HG03460 (cell line): ENCODE results near the gene CPEB1.

ENCODE experiments used
- ATAC-seq: cut with Tn5 transposase; IDR thresholded peaks from one replicate; pipeline ENCODE4 v1.9.1; 2021; ENCODE audit not compliant: unreplicated experiment

Gene CPEB1

DNA sequence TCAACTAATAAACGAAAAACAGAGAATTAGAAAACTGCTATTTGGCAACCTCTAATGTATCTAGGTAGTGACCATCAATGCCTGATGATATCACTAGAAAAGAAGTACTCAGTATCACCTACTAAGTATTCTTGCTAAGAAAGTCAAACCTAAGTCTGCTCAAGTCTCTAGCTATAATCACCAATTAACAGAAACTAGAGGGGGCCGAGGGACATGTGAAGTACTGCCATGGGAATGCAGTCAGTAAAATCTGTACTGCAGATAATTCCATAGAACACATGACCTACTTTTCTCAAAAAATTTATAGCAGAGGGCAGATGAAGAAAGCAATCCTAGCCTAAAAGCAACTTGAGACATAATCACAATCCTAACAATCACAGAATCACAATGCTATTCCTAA, 51.4 kb downstream of the CPEB1 start:
- ATAC-seq, result no peak

DNA sequence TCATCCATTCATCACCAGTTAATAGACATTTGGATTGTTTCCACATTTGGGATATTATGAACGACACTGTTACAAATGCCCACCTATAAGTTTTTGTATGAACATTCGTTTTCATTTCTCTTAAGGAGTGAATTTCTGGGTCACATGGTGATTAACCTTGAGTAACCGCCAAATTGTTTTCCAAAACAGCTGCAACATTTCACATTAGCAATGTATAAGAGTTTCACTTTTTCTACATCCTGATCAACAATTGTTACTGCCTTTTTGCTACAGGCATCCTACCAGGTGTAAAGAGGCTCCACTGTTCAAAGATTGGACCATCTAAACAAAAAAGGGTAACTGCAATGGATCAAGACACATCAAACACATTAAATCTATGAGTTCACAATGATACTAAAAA, 52.0 kb downstream of the CPEB1 start:
- no peak for ATAC-seq

DNA sequence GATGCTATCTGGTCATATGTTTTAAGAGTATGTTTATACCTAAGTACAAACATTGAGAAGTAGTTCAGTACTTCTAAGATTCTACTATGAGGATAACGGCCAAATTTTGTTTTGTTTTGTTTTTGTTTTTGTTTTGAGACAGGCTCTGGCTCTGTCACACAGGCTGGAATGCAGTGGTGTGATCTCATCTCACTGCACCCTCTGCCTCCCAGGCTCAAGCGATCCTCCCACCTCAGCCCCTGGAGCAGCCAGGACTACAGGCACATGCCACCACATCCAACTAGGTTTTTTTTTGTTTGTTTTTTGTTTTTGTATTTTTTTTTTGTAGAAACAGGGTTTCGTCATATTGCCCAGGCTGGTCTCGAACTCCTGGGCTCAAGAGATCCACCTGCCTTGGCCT, 59.4 kb downstream of the CPEB1 start:
- ATAC-seq, result no peak

DNA sequence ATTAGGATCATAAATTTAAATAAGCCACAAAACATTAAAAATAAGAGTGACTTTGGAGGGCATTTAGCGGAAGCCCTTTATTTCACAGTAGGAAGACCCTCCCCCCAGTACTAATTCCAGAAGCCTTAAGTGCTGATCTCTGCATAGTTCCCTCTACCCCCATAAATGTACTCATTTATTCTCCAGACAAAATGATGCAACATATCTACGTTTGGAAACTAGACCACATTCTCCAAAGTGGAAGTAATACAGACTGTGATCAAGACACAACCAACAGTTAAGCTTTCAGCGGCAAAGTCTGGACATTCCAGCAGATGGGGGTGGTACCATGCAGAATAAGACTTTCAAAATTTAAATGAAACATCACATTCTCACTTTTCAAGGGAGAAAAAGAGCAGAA, 62.1 kb downstream of the CPEB1 start:
- no peak for ATAC-seq

DNA sequence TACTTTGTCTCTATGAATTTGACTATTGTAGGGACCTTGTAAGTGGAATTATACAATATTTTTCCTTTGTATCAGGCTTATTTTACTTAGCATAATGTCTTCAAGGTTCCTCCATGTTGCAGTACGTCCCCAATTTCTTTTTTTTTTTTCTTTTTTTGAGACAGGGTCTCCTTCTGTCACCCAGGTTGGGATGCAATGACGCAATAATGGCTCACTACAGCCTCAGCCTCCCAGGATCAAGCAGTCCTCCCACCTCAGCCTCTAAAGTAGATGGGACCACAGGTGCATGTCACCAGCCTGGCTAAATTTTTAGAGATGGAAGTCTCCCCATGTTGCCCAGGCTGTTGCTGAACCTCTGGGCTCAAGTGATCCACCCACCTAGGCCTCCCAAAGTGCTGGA, 66.5 kb downstream of the CPEB1 start:
- no peak for ATAC-seq

DNA sequence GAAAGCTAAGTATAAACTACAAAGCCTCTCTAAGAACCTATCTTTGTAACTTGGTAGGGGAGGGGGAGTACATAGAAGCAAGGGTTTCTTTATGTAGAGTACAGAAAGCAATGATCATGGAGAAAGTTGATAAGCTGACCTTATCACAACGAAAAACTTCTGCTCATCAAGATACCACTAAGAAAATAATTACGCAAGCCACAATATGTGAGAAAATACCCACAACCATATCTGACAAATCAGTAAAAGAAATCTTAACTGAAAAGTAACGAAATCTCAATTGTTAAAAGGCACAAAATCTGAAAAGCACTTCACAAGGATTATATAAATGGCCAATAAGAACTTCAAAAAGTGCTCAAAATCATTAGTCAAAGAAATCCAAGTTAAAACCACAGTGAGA, 71.8 kb downstream of the CPEB1 start:
- ATAC-seq, result no peak

DNA sequence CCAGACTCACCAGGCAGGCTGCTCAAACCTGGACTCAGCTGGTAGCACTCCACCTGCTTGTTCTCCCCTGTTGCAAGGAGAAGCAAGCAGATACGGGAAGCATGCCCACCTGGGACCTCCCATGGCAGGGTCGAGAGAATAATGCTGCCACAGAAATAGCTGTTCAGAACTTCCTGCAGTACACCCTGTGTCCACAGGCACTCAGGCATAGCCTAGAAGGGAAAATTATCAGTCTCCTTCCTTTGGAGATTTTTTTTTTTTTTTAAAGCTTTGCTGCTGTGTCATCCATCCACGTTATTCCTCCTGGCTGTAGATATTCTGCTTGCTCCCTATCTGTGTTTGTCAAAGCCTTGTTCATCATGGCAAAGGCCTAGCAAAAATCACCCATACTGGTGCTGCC, 74.2 kb downstream of the CPEB1 start:
- ATAC-seq, result no peak

DNA sequence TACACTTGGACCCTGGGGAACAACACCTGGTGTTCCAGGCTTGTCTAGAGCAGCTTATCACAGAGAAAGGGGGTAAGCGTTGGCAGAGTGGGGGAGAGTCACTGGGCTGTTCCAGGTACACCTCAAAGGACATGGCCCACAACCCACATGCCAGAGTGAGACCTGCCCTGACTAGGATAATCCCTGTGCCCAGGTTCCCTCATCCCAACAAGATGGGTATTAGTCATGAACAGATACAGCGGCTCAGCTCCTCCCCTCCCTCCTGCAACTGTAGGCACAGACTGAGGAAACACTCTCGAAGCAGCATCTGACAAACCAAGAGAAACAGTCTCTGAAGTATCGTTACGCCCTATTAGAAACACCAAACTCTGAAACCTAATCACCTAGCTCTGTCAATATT, 74.9 kb downstream of the CPEB1 start:
- no peak for ATAC-seq

DNA sequence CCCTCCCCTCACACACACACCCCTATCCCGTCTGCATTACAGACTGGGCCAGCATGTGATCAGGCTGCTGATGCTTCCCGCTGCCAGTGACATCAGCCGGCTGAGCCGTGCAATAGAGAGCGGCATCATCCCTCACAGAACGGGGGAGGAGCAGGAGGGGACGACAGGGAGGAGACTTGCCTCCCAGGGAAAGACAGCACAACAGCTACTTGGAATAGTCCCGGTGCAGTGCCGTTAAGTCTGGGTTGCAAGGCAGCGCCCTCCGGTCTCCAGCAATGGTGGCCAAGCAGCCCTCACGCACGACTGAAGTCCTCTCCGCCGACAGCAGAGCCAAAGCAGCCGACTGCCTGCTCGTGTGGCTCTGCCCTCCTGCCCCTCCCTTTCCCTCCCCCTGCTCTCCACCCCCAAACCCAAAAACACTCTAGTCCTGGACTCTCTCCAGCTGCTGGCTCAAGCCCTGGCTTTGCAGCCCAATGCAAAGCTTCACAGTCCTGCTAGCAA, 75.4 kb downstream of the CPEB1 start:
- no peak for ATAC-seq

DNA sequence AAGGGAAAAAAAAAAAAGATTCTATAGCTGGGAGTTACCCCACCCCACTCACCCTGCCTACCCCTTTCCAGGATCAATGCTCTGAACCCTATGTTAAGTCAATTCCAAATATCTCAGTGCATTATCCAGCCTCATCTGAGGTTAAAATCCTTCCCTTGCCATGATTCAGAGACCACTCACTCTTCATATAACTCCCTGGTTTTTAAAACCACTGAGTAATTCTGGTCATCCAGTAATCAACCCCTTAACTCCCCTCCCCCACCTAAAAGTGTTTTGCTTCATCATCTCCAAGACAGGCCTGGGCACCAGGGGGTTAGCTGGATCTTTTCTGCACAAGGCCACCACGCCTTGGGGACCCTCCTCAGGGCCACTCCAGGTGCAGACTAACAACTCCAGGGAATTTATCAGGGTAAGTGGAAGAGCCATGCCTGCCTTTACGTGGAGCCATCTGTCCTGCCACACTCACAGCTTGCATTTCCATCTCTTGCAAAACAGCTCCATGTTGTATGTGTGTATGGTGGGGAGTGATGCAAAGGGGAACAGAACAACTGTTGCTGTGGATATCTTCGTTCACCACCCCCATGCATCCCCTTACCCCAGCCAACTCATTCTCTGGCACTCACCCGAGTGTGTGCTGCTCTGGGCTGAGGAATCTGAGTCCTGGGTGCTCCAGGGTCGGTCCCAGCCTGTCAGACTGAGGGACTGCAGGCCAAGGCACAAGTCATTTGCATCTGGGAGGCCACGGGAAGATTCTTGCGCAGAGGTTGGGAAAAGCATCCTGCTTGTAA, 76.2 kb downstream of the CPEB1 start:
- ATAC-seq, result no peak

DNA sequence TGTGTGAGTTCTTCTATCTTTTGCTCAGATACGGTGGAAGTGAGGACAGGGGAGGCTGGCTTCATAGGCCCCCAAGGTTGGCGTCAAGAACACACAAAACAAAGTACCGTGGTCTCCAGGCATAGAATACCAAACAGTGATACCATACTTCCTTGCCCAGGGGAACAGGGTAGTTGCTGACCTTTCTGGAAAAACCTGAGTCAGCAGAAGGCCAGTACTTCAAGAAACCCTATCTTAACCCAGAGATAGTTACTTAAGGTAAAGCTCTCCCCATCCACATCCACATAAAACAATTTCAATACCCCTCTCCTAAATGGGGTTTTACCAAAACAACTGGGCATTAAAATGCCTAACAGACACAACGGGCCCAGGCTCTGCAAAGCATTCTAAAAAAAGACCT, 77.3 kb downstream of the CPEB1 start:
- ATAC-seq, result no peak

DNA sequence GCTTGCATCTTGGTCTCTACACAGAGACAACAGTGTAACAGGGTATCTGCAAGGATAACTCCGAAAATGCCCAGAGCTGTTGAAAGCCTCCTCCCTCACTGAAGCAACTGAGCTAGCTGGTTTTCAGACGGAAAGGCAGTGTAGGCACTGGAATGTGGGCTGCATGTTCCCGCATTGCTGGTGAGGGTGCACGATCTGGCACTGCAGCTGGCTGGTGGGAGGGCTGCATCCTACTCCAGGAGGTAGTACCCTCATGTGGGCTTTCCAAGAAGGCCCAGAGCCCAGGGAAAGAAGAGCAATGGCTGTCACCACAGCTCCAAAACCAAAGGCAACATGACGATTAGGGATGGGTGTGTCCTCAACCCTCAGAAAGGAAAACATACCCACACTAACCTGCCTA, 78.2 kb downstream of the CPEB1 start:
- ATAC-seq, result no peak

DNA sequence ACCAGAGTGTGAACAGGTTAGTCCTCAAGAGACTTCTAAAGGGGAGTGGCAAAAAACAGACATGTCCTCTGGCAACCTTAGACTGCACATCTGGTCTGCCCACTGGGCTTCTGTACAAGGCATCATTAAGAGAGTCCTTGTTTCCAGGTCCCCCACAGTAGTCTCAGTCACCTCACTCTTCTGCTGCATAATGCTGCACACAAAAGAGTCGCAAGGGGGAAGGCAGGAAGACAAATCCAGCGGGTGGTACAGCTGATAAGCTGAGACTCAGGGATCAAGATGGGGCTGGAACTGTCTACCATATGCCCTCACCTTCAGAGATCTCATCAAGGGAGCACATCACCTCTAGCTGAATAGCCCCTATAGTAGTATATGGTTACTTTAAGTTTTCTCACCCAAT, 79.5 kb downstream of the CPEB1 start:
- no peak for ATAC-seq

DNA sequence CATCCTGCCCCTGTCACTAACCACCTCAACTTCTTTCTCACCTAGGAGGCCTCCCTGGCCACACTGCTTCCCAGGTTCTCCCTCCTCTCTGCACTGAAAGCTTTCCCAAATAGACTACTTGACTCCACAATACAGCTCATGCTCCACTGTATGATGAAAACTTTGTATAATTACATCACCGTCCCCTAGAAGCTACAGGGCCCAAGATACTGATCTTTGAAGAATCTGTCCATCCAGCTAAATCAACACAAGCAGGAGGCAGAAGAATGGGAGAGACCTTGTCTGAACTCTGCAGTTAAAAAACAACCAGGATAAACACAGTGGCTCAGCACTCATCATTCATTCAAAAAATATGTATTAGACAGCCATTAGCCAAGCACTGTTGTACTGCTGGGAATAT, 80.5 kb downstream of the CPEB1 start:
- no peak for ATAC-seq

DNA sequence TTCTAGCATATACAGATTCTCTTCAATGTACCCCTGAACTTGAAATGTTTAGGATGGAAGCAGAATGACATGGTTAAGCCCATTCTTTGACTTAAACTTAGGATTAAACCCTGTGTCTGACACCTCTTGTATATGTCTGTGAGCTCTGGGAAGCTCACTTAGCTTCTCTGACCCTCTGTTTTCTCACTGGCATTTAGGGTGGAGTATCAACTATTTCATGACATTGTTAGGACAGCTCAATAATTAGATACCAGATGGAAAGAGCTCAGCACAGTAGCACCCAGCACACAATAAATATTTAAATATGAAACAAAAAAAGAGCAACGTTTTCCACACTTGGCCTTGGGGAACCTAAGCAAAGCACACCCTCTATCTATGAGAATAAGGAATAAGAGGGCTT, 88.7 kb downstream of the CPEB1 start:
- ATAC-seq, result no peak

DNA sequence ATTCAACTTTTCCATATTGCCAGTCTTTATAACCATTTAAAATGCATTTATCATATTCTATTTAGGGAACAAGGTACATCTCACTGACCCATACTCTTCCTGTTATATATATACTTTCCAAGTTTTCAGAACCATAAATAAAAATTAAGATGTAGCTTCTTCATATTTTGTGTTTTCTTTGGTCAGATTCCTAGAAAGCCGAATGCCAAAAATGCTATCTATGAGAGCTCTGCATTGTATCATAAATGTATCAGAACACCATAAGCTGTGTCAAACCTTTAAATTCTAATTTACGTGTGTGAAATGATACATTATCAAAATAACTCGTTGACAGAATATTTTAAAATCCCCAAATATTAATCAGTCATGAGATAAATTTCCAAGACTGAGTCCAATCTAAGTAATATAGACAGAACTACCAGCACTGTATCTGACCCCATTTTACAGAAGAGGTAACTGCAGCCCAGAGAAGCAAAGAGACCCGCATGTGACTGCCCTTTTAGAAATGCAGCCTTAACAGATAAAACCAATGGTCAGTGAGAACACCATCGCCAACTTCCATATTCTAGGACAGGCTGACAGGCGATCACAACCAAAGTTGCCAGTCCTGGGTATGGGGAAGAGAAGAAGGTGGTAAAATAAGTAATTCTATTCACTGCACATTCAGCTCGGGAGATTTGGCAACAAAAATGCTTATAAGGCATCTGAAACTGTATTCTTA, 90.7 kb downstream of the CPEB1 start:
- no peak for ATAC-seq

DNA sequence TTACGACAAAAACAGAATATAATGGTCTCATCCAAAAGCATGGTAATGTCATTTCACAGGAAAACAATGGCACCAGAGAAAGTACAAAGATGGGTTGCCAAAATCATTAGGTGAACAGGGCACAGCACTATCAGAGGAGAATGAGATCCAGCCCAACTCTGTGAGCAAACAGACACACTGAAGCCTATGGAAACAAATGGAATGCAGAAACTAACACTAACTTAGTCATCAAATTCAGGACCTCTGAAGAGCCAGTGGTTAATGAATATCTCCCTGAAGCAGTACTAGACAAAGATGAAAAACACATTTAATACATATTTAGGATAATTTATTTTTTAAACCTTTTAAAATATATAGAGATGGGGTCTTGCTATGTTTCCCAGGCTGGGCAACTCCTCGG, 92.3 kb downstream of the CPEB1 start:
- no peak for ATAC-seq

DNA sequence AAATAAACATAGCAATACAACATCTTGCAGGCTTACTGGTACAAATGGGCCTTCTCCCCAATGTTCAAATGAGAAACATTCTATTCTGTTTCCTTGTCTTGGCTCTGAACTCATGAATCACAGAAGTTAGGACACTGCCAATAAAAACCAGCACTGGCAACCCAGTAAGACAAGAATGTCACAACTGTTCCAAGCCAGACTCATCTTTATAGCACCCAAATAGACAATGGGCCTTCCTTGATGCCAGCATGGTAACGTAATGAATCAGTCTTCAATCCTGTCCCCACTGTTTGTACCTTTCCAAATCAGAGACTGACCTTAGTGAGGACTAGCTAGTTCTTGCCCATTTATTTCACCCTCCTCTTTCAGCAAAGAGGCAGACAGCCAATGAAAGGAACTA, 92.8 kb downstream of the CPEB1 start:
- no peak for ATAC-seq

DNA sequence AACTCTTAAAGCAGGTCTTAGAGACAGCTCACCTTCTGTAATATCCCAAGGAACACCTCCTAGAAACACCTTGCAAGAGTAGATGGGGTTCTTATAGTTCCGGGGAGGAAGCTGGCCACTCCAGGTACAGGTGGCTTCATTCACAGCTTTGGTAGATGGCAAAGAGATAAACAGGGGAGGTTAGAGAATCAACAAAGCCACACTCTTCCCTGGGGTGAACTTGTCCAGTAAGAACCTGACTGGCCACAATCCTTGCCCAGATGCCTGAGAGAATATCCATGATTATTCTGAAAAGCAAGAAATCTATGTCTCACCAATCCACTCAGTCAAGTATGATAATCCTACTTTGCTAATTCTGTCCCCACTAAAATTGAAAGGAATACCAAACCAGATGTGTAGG, 93.3 kb downstream of the CPEB1 start:
- no peak for ATAC-seq

DNA sequence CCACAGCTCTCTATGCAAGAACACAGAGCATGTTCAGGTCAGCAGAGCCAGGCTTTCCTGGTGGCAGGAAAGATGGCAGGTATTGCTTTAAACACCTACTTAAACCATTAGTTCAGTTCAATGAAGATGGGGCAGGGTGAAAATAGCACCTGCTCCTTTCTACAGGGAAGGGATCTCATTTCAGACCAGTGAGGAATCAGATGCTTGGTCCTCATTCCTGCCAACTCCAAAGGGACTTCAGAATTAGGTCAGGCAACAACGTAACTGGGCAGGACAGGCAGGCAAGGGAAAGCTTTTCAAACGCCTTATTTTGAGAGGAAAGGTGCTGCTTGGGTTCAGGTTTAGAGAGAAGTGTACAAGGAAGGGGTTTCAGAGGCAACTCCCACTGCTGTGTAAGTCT, 94.3 kb downstream of the CPEB1 start:
- ATAC-seq, result no peak

DNA sequence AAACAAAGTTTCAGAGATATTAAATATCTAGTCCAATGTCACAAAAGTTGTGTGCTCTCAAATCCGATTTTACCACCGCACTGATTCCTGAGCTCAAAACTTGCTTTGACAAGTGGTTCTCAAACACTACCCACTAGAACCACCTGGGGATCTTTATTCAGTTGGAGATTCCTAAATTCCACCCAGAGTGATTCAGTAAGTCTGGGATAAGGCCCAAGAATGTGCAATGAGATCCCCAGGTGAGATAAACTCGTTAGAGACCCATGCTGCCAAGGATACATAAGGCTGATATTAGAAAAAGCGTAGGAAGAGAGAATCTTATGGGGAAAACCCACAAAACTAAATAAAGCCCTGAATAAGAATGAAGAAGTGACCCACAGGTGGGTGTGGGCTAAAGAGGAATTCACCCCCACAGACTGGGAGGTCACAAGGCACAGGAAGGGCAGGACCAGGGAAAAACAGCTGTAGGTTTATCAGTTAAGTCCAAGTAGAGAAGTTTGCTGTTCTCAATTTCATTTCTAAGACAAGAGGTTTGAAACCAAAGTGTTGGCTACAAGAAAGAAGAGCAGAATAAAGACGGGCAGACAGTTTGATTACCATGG, 95.4 kb downstream of the CPEB1 start:
- ATAC-seq, result no peak

DNA sequence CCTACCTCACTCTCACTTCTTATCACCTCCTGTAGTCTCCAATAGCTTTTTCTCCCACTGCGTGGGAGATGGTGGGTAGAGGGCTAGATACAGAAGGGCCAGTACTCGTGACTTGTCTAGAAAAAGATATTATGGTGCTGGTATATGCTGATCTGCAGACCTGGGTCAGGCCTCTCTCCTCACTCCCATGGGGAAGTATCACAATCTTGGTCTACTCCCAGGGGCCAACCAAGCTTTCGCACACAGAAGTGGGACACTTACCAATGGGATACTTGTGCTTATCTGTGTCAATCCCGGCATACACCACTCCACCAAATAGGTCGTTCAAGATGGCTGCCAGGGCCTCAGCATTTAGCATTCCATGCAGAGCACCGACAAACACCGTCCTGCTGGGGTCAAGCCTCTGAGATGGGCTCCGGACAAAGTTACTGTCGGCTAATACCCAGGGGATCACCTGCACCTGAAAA, 97.9 kb downstream of the CPEB1 start:
- ATAC-seq, result no peak
